Measurements from ENCODE around the gene IL27RA. TPM values are rescaled to one million over a fixed set of nuclear protein-coding genes. Genes with fewer than 3 reads are reported as not detected.
"Not testable (repeated sequence)": the region's sequence is repeated elsewhere in the genome, so short reads cannot be mapped to it uniquely, and the experiment has no call there.

Gene IL27RA
- total RNA-seq, 1 donor from 2014 or later = 1.4 TPM

- DNase-seq (ENCODE audit: low spot score) (no peak), ATAC-seq (no peak)
Observed at GRCh38 chr19:14027856-14028450, 3.6 kb upstream of the IL27RA start, which contains the start of gene RLN3. RLN3 (plus strand) TSS chr19:14028148; CDS start chr19:14028205, 57 bp downstream.

- ATAC-seq (no peak), DNase-seq (ENCODE audit: low spot score) (no peak)
Observed at GRCh38 chr19:14028901-14029300, 2.7 kb upstream of the IL27RA start.

- no peak for ATAC-seq
- no peak for DNase-seq (ENCODE audit: low spot score)
Observed at GRCh38 chr19:14030997-14031718, 404 bp upstream of the IL27RA start.

GRCh38 chr19:14033946-14034345 is 2.4 kb downstream of the IL27RA start:
- ATAC-seq (no peak), DNase-seq (ENCODE audit: low spot score) (no peak)

GRCh38 chr19:14035159-14035558 is 3.6 kb downstream of the IL27RA start:
- ATAC-seq; DNase-seq (ENCODE audit: low spot score): not testable (repeated sequence)

- no peak for DNase-seq (ENCODE audit: low spot score)
- ATAC-seq = no peak
Observed at GRCh38 chr19:14035706-14036105, 4.1 kb downstream of the IL27RA start.

GRCh38 chr19:14039181-14039580 is 7.6 kb downstream of the IL27RA start:
- ATAC-seq = no peak

GRCh38 chr19:14042659-14043608 is 11.4 kb downstream of the IL27RA start:
- not testable (repeated sequence) for DNase-seq (ENCODE audit: low spot score)
- peak; percentile 93 for ATAC-seq

More at GRCh38 chr19:14039181-14039580, 7.6 kb downstream of the IL27RA start:
- no peak for DNase-seq (ENCODE audit: low spot score)

- ATAC-seq; DNase-seq (ENCODE audit: low spot score): not testable (repeated sequence)
Observed at GRCh38 chr19:14047866-14048265, 16.3 kb downstream of the IL27RA start.

GRCh38 chr19:14048443-14049153 is 17.0 kb downstream of the IL27RA start:
- ATAC-seq = peak; percentile 89
- no peak for DNase-seq (ENCODE audit: low spot score)

GRCh38 chr19:14050512-14050911 is 18.9 kb downstream of the IL27RA start:
- ATAC-seq (no peak), DNase-seq (ENCODE audit: low spot score) (no peak)

GRCh38 chr19:14050961-14051360 is 19.4 kb downstream of the IL27RA start:
- ATAC-seq; DNase-seq (ENCODE audit: low spot score): not testable (repeated sequence)

- DNase-seq (ENCODE audit: low spot score) (no peak), ATAC-seq (no peak)
Observed at GRCh38 chr19:14051980-14052379, 20.4 kb downstream of the IL27RA start.

- no peak for ATAC-seq
Observed at GRCh38 chr19:14052470-14052869, 20.9 kb downstream of the IL27RA start.

GRCh38 chr19:14053032-14053431 is 21.5 kb downstream of the IL27RA start:
- no peak for ATAC-seq
- no peak for DNase-seq (ENCODE audit: low spot score)

More at GRCh38 chr19:14052470-14052869, 20.9 kb downstream of the IL27RA start:
- DNase-seq (ENCODE audit: low spot score) = no peak

- no peak for DNase-seq (ENCODE audit: low spot score)
- no peak for ATAC-seq
Observed at GRCh38 chr19:14053500-14053899, 21.9 kb downstream of the IL27RA start.

GRCh38 chr19:14054099-14054498 is 22.5 kb downstream of the IL27RA start:
- DNase-seq (ENCODE audit: low spot score) = no peak
- no peak for ATAC-seq

GRCh38 chr19:14054721-14055120 is 23.2 kb downstream of the IL27RA start:
- DNase-seq (ENCODE audit: low spot score) (no peak), ATAC-seq (no peak)

GRCh38 chr19:14055396-14055795 is 23.8 kb downstream of the IL27RA start:
- no peak for ATAC-seq
- DNase-seq (ENCODE audit: low spot score) = no peak

- DNase-seq (ENCODE audit: low spot score) (no peak), ATAC-seq (no peak)
Observed at GRCh38 chr19:14056069-14056666, 24.6 kb downstream of the IL27RA start.
